GM19099 (cell line): ENCODE measurements around the gene WNT10A.

Experiments used
- POLR2A ChIP-seq: IDR thresholded peaks from 3 replicates; pipeline ENCODE4 v1.6.1; 2011; ENCODE audit warnings: low read depth; ENCODE audit not compliant: insufficient read length; ENCODE audit errors: extremely low read depth

The WNT10A gene

GRCh38 chr2:218881744-218882460, 1.2 kb downstream of the WNT10A start:
- TF ChIP-seq POLR2A: no peak

- TF ChIP-seq POLR2A: no peak
These were observed 1.8 kb downstream of the WNT10A start for GRCh38 chr2:218882461-218882816.

- TF ChIP-seq POLR2A: no peak
These were observed 2.3 kb downstream of the WNT10A start for GRCh38 chr2:218882866-218883366.

GRCh38 chr2:218883491-218884490, 3.1 kb downstream of the WNT10A start:
- no peak for TF ChIP-seq POLR2A

GRCh38 chr2:218884519-218884918, 3.9 kb downstream of the WNT10A start:
- TF ChIP-seq POLR2A: no peak

- TF ChIP-seq POLR2A: peak; percentile 16
These were observed 5.6 kb downstream of the WNT10A start for GRCh38 chr2:218885981-218886947.

- TF ChIP-seq POLR2A: no peak
These were observed 6.4 kb downstream of the WNT10A start for GRCh38 chr2:218887079-218887478.

GRCh38 chr2:218888341-218888740, 7.7 kb downstream of the WNT10A start:
- TF ChIP-seq POLR2A: no peak

- no peak for TF ChIP-seq POLR2A
These were observed 9.3 kb downstream of the WNT10A start for GRCh38 chr2:218889937-218890336.

- TF ChIP-seq POLR2A: no peak
These were observed 9.7 kb downstream of the WNT10A start for GRCh38 chr2:218890369-218890768.

GRCh38 chr2:218891275-218892135, 10.9 kb downstream of the WNT10A start:
- TF ChIP-seq POLR2A: no peak

GRCh38 chr2:218892693-218893348, 12.2 kb downstream of the WNT10A start:
- TF ChIP-seq POLR2A: peak; percentile 46
